CD14-positive monocyte (primary cell): ENCODE measurements around the gene RPS14. TPM values are rescaled to one million over a fixed set of nuclear protein-coding genes. Genes with fewer than 3 reads are reported as not detected.
A peak's percentile ranks its signal among the peaks of the same experiment; 100 is the strongest.

Source experiments
- DNase-seq, 3 donors: peaks; one replicate each; pipeline ENCODE4 v3.0.0-alpha.2; 2011 to 2022
- H2AFZ ChIP-seq: 2 replicates; pipeline ENCODE4 v1.6.0; 2012; ENCODE audit warnings: mild to moderate bottlenecking, low read depth, low read length, inconsistent platforms; ENCODE audit not compliant: insufficient read depth, poor library complexity, severe bottlenecking
- H3K27ac ChIP-seq, 2 donors: 1 replicate in 1 of 2; 2 replicates in 1 of 2; pipeline ENCODE4 v1.5.1; 2012 to 2013; ENCODE audit warnings: low read length in 2 of 2, control low read depth in 1 of 2, inconsistent platforms in 1 of 2, low read depth in 1 of 2, mild to moderate bottlenecking in 1 of 2
- H3K27me3 ChIP-seq, 2 donors: one replicate each; pipeline versions ENCODE4 v1.6.0 to v1.6.1; 2011 to 2013; ENCODE audit warnings: low read length in 2 of 2; ENCODE audit not compliant: control insufficient read depth in 2 of 2, insufficient read depth in 2 of 2
- H3K36me3 ChIP-seq, 2 donors: replicated peaks in 1 of 2; 1 replicate in 1 of 2; 2 replicates in 1 of 2; pipeline versions ENCODE4 v1.5.1 to v1.6.1; 2012 to 2013; ENCODE audit warnings: low read length in 2 of 2, control low read depth in 1 of 2, inconsistent platforms in 1 of 2, mild to moderate bottlenecking in 1 of 2; ENCODE audit not compliant: insufficient read depth in 2 of 2, control insufficient read depth in 1 of 2
- H3K4me1 ChIP-seq, 2 donors: 1 replicate in 1 of 2; 2 replicates in 1 of 2; pipeline versions ENCODE4 v1.5.1 to v1.6.1; 2012 to 2013; ENCODE audit warnings: low read length in 2 of 2, control low read depth in 1 of 2, inconsistent platforms in 1 of 2, mild to moderate bottlenecking in 1 of 2, moderate library complexity in 1 of 2; ENCODE audit not compliant: insufficient read depth in 2 of 2, control insufficient read depth in 1 of 2
- H3K4me2 ChIP-seq: replicated peaks from 2 replicates; pipeline ENCODE3; 2012; ENCODE audit warnings: low read length, moderate library complexity, mild to moderate bottlenecking; ENCODE audit not compliant: poor library complexity, severe bottlenecking; ENCODE audit errors: extremely low read depth
- H3K4me3 ChIP-seq, 3 experiments: fragments of 200-600 bp in 1 of 3; sonication (generic) in 1 of 3; replicated peaks in 1 of 3; 1 replicate in 2 of 3; 2 replicates in 1 of 3; pipeline ENCODE4 v1.5.1; 2011 to 2013; ENCODE audit warnings: low read length in 3 of 3, mild to moderate bottlenecking in 3 of 3, control low read depth in 2 of 3, low read depth in 2 of 3, inconsistent platforms in 1 of 3, moderate library complexity in 1 of 3
- H3K79me2 ChIP-seq: 2 replicates; pipeline ENCODE4 v1.6.0; 2012; ENCODE audit warnings: mild to moderate bottlenecking, control low read depth, inconsistent platforms, low read length, moderate library complexity; ENCODE audit not compliant: insufficient read depth
- H3K9ac ChIP-seq: 2 replicates; pipeline ENCODE4 v1.6.0; 2017; ENCODE audit warnings: low read length, mild to moderate bottlenecking; ENCODE audit not compliant: insufficient read depth, poor library complexity, severe bottlenecking
- H3K9me3 ChIP-seq, 2 donors: replicated peaks in 1 of 2; 1 replicate in 1 of 2; 2 replicates in 1 of 2; pipeline versions ENCODE4 v1.5.1 to v1.6.1; 2012 to 2013; ENCODE audit warnings: low read length in 2 of 2, control low read depth in 1 of 2; ENCODE audit not compliant: control insufficient read depth in 1 of 2, insufficient read depth in 1 of 2
- H4K20me1 ChIP-seq: 2 replicates; pipeline ENCODE4 v1.6.0; 2012; ENCODE audit warnings: mild to moderate bottlenecking, low read length, control low read depth, moderate library complexity; ENCODE audit not compliant: insufficient read depth
- H3K27ac Mint-ChIP-seq, 7 donors: one replicate each; pipeline ENCODE4 v1.8.0; 2020; ENCODE audit warnings: mild to moderate bottlenecking in 7 of 7, mixed read lengths in 7 of 7, moderate library complexity in 6 of 7, inconsistent platforms in 2 of 7
- H3K27me3 Mint-ChIP-seq, 3 donors: one replicate each; pipeline ENCODE4 v1.8.0; 2021 to 2022; ENCODE audit warnings: low read depth in 3 of 3, mild to moderate bottlenecking in 3 of 3, mixed read lengths in 3 of 3, moderate library complexity in 3 of 3, inconsistent platforms in 1 of 3
- H3K36me3 Mint-ChIP-seq, 2 donors: one replicate each; pipeline ENCODE4 v1.8.0; 2020; ENCODE audit warnings: mixed read lengths in 2 of 2, inconsistent platforms in 1 of 2, mild to moderate bottlenecking in 1 of 2
- H3K4me1 Mint-ChIP-seq: one replicate; pipeline ENCODE4 v1.8.0; 2020; ENCODE audit warnings: mild to moderate bottlenecking, mixed read lengths
- H3K4me3 Mint-ChIP-seq, 2 donors: one replicate each; pipeline ENCODE4 v1.8.0; 2020; ENCODE audit warnings: mild to moderate bottlenecking in 2 of 2, mixed read lengths in 2 of 2, moderate library complexity in 1 of 2
- H3K9me3 Mint-ChIP-seq, 7 donors: one replicate each; pipeline ENCODE4 v1.8.0; 2020 to 2022; ENCODE audit warnings: mixed read lengths in 7 of 7, mild to moderate bottlenecking in 6 of 7, moderate library complexity in 6 of 7, inconsistent platforms in 2 of 7
- CTCF ChIP-seq: fragments of 200-600 bp; IDR thresholded peaks from one replicate; pipeline ENCODE4 v1.8.0; 2022; ENCODE audit warnings: antibody characterized with exemption, mild to moderate bottlenecking
- WGBS: methylation state at CpG from one replicate; pipeline ENCODE4 v1.1.5; 2013; ENCODE audit warnings: missing lambda C conversion rate; ENCODE audit not compliant: insufficient coverage; 5-methylcytosine and 5-hydroxymethylcytosine counted together
- intact Hi-C, 2 donors: fragments of 100-400 bp; cut with micrococcal nuclease; formaldehyde crosslinking; loops; one replicate each; pipeline versions ENCODE4 v1.15.0 to v1.15.1; 2023
- polyA plus RNA-seq, 3 donors: library from polyadenylated mRNA; depleted of rRNA in 1 of 3; unstranded in 2 of 3; stranded (reverse) in 1 of 3; fragments of 300-500 nt in 2 of 3; fragments of >200 nt in 1 of 3; fragmentation: Illumina TruSeq in 2 of 3; gene quantifications; 1 replicate in 2 of 3; 2 replicates in 1 of 3; pipeline ENCODE4 v1.2.3, GENCODE V29; 2012 to 2021

RPS14 gene
- polyA plus RNA-seq, 3 donors: 2,768 to 4,675 (median 3,499) TPM

DNA sequence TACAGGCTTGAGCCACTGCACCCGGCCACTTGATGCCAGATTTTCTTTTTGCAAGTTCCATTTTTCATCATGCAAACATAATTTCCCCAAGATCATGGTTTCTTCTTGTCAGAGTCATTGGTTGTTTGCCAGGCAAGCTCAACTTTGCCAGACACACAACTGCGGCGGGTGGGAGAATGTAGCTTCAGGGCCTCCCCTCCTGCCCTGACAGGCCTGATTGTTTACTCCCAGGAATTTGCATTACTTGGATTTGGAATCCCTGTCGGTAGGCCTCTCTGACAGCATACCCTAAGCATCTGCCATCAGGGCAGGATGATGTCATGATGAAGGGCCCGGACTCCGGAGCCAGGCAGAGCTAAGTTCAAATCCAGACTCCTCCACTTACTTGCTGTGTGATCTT, 15.1 kb downstream of the RPS14 start:
- H3K4me1 ChIP-seq: peaks cover 6 to 9% of the 10 kb centered on the region in 2 donors
- H3K4me1 Mint-ChIP-seq: peaks cover 17% of the 10 kb centered on the region
- H3K36me3 Mint-ChIP-seq: no peaks in the 10 kb centered on the region
- no peaks in the 10 kb centered on the region for H4K20me1 ChIP-seq
- peaks cover 0 to 2% (median 0%) of the 10 kb centered on the region in 3 donors for H3K27me3 Mint-ChIP-seq
- no peak overlapping the region for H3K4me3 ChIP-seq
- WGBS: 94% methylated on average over 3 of the region's 6 CpGs
- H3K9ac ChIP-seq: no peak overlapping the region
- intact Hi-C loops: no loop called here
- TF ChIP-seq CTCF: no peak
- no peaks in the 10 kb centered on the region for H3K27me3 ChIP-seq
- no peak overlapping the region for H3K27ac ChIP-seq
- H3K79me2 ChIP-seq: no peaks in the 10 kb centered on the region
- no peaks in the 10 kb centered on the region for H3K9me3 ChIP-seq
- no peak overlapping the region for H3K4me2 ChIP-seq
- H3K4me3 Mint-ChIP-seq: no peak overlapping the region
- no peak overlapping the region for H2AFZ ChIP-seq
- H3K27ac Mint-ChIP-seq: no peak overlapping the region
- no peaks in the 10 kb centered on the region for H3K9me3 Mint-ChIP-seq
- no peak for DNase-seq
- no peaks in the 10 kb centered on the region for H3K36me3 ChIP-seq

DNA sequence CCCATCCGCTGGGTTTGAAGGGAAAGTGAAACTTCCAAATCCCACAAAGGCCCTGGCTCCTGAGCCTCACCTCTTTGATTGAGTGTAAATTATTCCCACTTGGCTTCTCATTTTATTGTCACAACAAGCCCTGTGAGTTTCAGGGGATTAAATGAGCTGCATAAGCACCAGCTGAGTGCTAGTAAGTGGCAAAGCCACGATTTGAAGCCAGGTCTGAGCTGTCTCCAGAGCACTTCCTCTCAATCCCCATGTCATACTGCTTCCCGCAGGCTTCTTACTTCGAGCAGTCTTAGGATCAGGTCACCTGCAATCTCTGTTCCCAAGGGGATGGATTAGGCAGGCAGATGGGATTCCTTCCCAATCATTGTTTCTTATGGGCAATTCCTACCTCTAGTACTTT, 18.0 kb downstream of the RPS14 start:
- Histone ChIP-seq H3K9ac (no peak overlapping the region), H3K27ac (no peak overlapping the region), H3K4me3 (no peak overlapping the region), H3K4me1 (peaks cover 9 to 12% of the 10 kb centered on the region in 2 donors), H3K27me3 (no peaks in the 10 kb centered on the region), H3K4me2 (no peak overlapping the region), H3K79me2 (no peaks in the 10 kb centered on the region), H3K36me3 (no peaks in the 10 kb centered on the region), H2AFZ (peak overlapping the region; percentile 21), H4K20me1 (no peaks in the 10 kb centered on the region), H3K9me3 (no peaks in the 10 kb centered on the region)
- Mint-ChIP-seq H3K4me1 (peaks cover 20% of the 10 kb centered on the region), H3K9me3 (no peaks in the 10 kb centered on the region), H3K4me3 (no peak overlapping the region), H3K27ac (peak overlapping the region in 1 of 7 donors; percentile 15), H3K27me3 (peaks cover 0 to 7% (median 1%) of the 10 kb centered on the region in 3 donors), H3K36me3 (no peaks in the 10 kb centered on the region)
- DNase-seq: no peak
- TF ChIP-seq CTCF: no peak
- 50% methylated on average over 1 of the region's 4 CpGs for WGBS
- intact Hi-C loops: no loop called here
